Measurements from ENCODE around the gene ATRNL1.

ATRNL1 gene

GRCh38 chr10:115774721-115775120 is 681.6 kb downstream of the ATRNL1 start:
- no peak for TF ChIP-seq CTCF (IDR thresholded peaks at IDR 0.05; ENCODE audit: low read depth, low read length)
- Histone ChIP-seq H3K36me3 (no peaks in the 10 kb centered on the region), H3K4me3 (ENCODE audit: low read depth, low read length) (no peak overlapping the region), H3K4me1 (no peaks in the 10 kb centered on the region), H3K27me3 (no peaks in the 10 kb centered on the region), H3K9me3 (no peaks in the 10 kb centered on the region)
- no peak for DNase-seq

- Histone ChIP-seq H3K4me3 (ENCODE audit: low read depth, low read length) (no peak overlapping the region), H3K9me3 (no peaks in the 10 kb centered on the region), H3K27me3 (no peaks in the 10 kb centered on the region), H3K4me1 (no peaks in the 10 kb centered on the region), H3K36me3 (no peaks in the 10 kb centered on the region)
- no peak for TF ChIP-seq CTCF (IDR thresholded peaks at IDR 0.05; ENCODE audit: low read depth, low read length)
- DNase-seq, result no peak
Observed at GRCh38 chr10:115777646-115778045, 684.5 kb downstream of the ATRNL1 start.

GRCh38 chr10:115790220-115790619 is 697.1 kb downstream of the ATRNL1 start:
- Histone ChIP-seq H3K4me3 (ENCODE audit: low read depth, low read length) (no peak overlapping the region), H3K4me1 (no peaks in the 10 kb centered on the region), H3K9me3 (no peaks in the 10 kb centered on the region), H3K36me3 (no peaks in the 10 kb centered on the region), H3K27me3 (no peaks in the 10 kb centered on the region)
- no peak for DNase-seq
- TF ChIP-seq CTCF (IDR thresholded peaks at IDR 0.05; ENCODE audit: low read depth, low read length), result no peak

- Histone ChIP-seq H3K4me1 (no peaks in the 10 kb centered on the region), H3K9me3 (no peaks in the 10 kb centered on the region), H3K4me3 (ENCODE audit: low read depth, low read length) (no peak overlapping the region), H3K36me3 (no peaks in the 10 kb centered on the region), H3K27me3 (no peaks in the 10 kb centered on the region)
- DNase-seq, result no peak
- no peak for TF ChIP-seq CTCF (IDR thresholded peaks at IDR 0.05; ENCODE audit: low read depth, low read length)
Observed at GRCh38 chr10:115795964-115796363, 702.8 kb downstream of the ATRNL1 start.

GRCh38 chr10:115801457-115801856 is 708.3 kb downstream of the ATRNL1 start:
- no peaks in the 10 kb centered on the region for H3K27me3 ChIP-seq
- no peak for TF ChIP-seq CTCF (IDR thresholded peaks at IDR 0.05; ENCODE audit: low read depth, low read length)
- no peaks in the 10 kb centered on the region for H3K4me1 ChIP-seq
- DNase-seq, result no peak
- no peaks in the 10 kb centered on the region for H3K36me3 ChIP-seq
- H3K9me3 ChIP-seq, result no peaks in the 10 kb centered on the region
- no peak overlapping the region for H3K4me3 ChIP-seq (ENCODE audit: low read depth, low read length)

- DNase-seq, result no peak
- no peak for TF ChIP-seq CTCF (IDR thresholded peaks at IDR 0.05; ENCODE audit: low read depth, low read length)
- no peak overlapping the region for H3K4me3 ChIP-seq (ENCODE audit: low read depth, low read length)
- no peaks in the 10 kb centered on the region for H3K36me3 ChIP-seq
- H3K4me1 ChIP-seq, result no peaks in the 10 kb centered on the region
- H3K27me3 ChIP-seq, result no peaks in the 10 kb centered on the region
- no peaks in the 10 kb centered on the region for H3K9me3 ChIP-seq
Observed at GRCh38 chr10:115801992-115802391, 708.8 kb downstream of the ATRNL1 start.

All from BE2C (cell line).